Muscle of arm (tissue), 12 donors: Measurements from ENCODE around the gene SAMD14. TPM values are rescaled to one million over a fixed set of nuclear protein-coding genes. Genes with fewer than 3 reads are reported as not detected.

Experiments
- DNase-seq: peaks from one replicate; pipeline ENCODE4 v3.0.0-alpha.2; 2013
- polyA plus RNA-seq, 12 donors: library from polyadenylated mRNA; unstranded; fragments of 120-200 nt; gene quantifications; one replicate each; pipeline ENCODE4 v1.2.1, GENCODE V29; 2013; ENCODE audit not compliant: insufficient read length in 12 of 12

SAMD14 gene
- polyA plus RNA-seq, 12 donors: 2.9 to 15.6 (median 3.9) TPM; not detected in 1

DNA sequence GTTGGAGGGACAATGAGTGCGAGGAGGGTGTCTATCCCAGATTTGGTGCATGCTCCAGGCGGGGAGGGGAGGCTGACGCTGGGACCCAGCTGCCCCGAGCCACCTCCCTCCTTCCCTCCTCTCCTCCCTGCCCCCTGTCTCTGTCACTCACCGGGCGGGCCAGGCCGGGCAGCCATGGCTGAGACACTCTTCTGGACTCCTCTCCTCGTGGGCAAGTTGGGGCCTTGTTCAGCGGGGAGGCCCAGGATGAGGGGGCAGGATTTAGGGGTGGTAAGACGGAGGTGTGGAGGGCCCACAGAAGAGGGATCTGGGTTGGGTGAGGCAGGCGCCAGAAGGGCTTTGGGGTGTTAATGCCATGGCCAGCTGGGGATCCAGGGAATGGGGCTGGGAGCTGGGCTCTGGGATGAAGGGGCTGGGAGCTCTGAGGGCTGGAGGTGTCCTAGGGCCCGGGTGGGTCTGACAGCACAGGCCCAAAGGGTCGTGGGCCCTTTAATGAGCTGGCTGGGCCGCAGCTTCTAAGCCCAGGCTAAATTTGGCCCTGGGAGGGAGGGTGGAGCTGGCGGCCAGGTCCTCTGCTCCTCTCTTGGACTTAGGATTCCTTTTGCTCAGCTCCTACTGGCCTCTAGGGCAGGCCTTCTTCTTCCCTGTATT lies 36.0 kb upstream of the SAMD14 start, which contains the start of gene SGCA:
Gene SGCA (plus strand): TSS at position 139 of the 651 bp plus-strand sequence. CDS start 36 bp downstream, at position 175.
- DNase-seq: no peak

DNA sequence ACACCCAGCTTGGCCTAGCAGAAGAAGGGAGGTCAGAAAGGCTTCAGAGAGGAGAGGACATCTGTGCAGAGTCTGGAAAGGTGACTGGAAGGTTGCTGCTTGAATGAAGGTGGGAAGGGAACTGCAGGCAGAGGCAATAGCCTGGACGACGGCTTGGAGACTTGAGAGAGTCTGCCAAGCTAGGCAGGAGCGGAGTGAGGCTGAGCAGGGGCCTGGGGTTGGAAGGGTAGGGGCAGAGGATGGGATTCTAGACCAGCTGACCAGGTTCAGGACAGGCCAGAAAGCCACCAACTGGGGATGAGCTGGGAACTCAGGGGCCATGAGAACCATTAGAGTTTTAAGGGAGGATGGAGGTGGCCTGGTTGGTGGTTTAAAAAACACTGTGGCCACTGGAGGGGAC lies 35.5 kb upstream of the SAMD14 start:
- no peak for DNase-seq

DNA sequence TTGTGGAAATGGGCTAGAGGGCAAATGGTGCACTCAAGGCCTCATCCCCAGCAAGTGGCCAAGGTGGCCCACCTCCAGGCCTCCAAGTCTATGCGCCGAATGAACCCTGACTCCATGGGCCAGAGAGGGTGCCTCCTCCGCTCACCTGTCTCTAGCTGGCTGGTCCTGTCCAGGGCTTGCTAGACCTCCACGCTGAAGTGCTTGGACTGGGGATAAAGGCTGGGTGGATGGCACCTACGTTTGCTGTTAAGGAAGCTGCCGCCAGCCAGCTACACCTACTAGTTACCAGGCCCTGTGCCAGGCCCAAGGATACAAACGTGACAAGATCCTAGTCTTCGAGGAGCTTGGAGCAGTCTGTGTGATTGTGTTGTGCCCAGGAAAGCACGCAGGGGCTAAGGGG lies 35.1 kb upstream of the SAMD14 start:
- no peak for DNase-seq

DNA sequence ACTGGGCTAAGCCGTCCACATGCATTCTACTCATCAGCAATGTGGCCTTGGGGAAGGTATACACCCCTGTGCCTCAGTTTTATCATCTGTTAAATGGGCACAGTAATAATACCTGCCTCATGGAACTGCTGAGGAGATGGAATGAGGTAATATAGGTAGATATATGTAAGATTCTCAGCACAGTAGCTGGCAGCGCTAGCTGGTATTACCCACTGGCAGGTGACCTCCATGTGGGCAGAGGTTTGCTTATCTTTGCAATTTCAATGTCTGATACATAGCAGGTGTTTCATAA lies 34.7 kb upstream of the SAMD14 start:
- DNase-seq: no peak

DNA sequence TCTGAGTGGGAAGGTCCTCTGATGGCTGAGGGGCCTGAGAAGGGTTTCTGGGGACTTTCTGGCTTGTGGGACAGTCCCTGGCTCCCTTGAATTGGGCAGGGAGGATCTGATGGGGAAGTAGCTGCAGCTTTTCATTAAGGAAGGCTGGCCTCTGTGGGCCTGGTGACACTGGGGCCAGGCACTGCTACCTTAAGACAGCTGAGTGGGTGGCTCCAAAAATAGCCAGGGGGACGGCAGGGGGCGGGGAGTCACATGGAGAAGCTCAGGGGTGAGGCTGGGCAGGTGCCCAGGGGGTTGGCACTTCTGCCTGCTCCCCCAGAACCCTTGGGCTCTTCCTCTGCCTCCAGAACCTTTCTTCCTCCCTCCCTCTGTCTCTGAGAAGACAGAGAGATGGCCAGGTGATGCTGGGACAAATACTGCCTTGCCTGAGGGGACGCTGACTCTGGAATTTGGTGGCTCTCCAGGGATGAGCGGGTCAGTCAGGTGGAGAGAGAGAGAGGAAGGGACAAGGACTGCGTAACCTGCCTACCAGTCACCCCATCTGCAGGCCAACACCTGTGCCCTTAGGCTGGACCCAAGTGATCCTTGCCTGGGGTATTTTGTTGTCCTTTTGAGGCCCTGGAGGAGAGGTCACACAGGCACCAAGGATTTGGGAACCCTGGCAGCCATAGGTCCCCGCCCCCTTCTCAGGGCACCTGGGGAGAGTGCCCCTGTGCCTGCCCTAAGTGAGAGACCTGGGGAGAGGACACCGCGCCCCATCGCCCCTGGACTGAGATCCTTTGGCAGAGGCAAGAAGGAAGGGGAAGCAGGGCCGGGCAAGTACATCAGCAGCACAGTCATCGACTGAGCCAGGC lies 34.1 kb upstream of the SAMD14 start:
- no peak for DNase-seq

DNA sequence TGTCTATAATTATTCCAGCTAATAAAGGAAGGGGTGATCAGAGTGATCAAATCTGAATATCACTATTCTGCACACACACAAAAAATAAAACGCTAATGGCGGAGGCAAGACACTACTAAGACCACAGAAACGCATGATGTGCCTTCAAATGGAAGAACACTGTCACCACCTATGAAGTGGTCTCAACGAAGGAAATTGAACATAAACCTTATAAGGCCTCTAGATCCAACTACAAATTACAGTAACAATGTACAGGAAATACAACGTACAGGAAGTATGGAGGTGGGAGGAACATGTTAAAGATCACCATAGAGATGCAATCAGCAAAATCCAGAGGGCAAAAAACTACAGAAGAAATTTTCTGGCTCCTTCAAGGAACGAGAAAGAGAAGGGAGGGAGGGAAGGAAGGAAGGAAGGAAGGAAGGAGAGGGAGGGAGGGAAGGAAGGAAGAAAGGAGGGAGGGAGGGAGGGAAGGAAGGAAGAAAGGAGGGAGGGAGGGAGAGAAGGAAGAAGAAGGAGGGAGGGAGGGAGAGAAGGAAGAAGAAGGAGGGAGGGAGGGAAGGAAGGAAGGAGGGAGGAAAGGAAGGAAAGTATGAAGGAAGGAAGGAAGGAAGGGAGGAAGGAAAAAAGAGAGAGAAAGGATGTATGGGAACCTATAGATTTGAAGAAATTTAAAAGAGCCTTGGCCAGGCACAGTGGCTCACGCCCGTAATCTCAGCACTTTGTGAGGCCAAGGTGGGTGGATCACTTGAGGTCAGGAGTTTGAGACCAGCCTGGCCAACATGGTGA lies 32.7 kb upstream of the SAMD14 start:
- DNase-seq: no peak

DNA sequence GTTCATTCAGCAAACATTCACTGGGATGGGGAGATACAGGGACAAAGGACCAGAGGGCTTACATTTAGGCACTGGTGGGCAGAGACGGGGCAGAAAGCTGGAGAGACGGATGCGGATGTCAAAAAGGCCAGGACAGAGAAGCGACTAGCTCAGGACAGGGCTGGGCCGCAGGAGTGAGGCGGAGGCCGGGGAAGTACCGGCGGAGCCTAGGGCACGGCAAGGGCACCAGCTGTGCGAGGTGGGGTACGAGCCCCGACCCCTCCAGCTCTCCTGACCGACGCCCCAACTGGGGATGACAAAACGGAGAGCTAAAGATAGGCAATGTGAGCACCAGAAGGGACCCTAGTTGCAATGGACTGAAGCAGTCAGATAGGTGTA lies 31.9 kb upstream of the SAMD14 start:
- DNase-seq: no peak

DNA sequence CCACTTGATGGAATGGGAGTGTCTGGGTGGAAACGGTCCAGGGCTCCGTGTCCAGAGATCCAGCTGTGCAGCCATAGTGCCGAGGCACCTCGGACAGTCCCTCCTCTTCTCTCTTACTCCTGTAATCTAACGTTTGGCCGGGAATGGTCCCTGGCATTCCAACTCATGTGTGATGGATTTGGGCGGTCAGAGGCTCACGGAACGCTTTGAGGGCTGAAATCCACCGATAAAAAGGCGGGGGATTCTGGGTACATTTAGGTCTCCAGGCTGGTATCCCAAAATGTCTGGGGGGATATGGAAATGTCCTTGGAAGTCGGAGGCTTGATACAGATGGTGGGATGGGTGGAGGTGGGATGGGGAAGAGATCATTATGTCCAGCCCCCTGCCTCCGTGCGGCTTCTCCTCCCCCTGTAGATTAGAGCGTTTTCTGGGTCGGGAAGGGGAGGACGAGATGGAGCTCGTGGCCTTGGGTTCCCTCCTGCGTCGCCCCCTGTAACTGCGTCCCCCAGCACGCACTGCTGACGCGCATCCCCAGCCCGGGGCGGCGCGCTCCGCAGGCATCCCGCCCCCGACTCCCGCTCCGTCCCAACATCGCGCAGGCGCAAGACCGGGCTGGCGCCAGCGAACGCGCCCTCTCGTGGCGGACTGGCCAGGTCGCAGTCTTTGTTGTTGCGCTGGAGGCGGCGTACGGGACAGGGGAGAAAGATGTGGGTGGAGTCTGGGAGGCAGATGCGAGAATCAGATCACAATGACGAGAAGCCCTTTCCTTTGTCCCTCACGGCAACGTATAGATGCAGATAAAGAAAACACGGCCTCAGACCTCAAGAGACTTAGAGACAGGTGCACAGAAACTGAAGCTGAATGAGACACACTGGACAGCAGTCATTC lies 31.3 kb upstream of the SAMD14 start:
- peak; percentile 96 for DNase-seq

DNA sequence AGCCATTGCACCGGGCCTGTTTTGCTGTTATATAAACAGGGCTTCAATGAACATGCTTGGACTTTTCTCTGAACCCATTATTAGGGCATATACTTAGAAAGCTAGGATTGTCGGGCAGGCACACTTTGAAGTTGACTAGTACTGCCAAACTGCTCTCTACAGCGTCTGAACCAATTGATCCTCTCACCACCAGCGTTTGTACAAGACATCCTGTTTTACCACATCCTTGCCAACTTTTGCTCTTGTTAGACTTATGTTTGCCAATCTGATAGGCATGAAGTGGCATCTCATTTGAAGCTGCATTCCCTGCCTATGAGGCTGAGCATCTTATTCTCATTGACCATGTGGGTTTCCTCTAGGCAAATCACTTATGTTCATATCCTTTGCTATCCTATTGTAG lies 27.9 kb upstream of the SAMD14 start:
- no peak for DNase-seq

DNA sequence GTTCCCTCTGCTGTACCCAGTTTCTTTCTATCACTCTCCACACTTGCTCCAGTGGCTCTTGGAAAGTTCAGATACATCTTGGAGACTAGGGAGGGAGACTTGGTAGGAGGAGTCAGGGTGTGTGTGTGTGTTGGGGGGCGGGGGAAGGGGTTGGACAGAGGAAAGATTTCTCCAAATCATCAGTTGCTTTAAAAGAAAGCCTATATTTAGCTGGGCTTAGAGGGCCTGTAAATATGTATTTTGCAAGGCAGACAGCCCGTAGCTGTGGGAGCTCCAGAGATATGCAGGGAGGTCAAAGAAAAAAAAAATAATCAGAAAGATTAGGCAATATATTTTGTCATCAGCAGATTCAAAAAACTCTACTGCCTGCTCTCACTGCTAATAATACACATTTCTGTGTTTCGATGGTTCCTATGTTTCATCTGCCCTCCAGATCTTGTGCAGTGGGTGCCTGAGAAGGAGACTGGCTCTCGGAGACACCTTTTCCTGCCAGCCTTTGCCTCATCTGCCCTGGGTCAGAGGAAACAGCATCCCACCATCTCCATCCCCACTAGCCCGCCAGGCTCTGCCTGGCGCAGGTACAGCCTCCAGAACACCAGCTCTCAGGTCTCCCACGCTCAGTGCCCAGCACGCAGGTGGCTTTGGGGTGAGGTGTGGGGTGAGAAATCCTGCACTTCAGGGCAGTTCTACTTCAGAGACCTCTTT lies 25.3 kb upstream of the SAMD14 start:
- DNase-seq: no peak

DNA sequence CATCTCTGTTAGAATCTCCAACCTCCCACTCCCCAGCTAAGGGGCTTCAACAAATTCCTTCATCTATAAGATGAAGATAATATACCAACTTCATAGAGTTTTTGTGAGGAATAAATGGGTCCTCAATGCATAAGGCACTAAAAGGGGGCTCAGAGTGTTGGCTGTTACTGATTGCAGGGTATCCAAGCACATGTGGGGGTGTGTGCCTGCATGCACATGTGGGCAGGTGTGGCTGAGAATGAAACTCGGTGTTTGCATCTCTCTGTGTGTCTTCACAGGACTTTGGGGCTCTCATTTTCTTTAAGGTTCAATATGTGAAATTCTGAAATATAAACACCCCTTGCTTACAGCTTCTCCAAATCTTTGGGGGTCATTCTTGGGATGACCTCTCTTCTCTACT lies 24.6 kb upstream of the SAMD14 start:
- no peak for DNase-seq

DNA sequence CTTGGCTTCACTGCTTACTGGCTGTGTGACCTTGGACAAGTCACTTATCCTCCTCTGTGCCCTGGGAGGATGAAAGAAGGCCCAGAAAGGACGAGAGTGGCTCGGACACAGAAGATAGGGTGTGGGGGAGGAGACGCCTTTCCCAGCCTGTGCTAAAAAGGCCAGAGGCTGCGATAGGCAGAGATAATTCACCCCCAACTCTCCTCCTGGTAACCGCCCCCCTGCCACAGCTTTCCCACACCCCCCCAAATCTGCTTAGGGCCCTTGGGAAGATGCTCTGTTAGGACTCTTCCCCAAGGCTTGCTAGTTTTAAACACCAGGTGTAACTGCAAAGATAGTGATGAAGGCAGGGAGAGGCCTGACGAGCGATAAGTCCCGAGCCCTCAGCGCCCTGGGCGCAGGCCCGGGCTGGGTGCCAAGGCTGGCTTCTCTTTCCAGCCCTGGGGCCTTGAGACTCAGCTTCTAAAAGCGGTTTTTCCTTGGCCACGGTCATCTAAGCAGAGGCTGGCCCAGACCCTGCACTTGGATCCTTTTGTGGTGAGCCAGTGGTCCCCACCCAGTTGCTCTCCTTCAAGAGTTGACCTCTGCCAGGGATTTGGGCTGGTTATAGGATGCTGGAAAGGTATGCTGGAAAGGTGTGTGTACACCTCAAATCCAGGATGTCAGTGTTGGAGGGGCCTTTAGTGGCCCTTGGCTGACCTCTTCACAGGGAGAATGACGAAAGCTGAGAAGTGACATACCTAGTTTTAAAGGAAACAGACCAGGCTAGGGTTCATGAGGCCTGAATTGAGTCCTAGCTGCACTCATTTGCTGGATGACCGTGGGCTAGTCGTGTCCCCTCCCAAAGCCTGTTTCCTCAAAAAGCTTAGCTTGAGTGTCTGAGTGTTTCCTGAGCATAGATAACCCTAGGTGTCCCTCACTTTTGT lies 24.0 kb upstream of the SAMD14 start:
- DNase-seq: no peak

DNA sequence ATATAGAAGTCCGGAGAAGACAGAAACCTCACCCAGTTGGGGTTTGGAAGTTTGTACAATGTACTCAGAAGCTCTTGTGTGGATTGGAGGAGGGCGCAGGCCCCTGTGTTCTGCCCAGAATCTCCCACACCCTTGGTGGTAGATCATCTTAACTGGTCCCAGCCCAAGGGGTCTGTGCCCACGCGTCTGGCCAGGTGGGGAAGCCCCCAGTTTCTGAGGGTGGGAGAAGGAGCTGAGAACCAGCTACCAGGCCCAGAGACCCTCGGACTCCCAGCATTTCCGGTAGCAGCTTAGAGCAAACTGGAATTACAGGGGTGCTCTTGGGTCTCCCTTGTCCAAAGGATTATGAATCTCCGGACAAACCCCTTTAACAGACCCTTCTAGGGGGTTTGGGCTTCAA lies 22.8 kb upstream of the SAMD14 start:
- DNase-seq: no peak

DNA sequence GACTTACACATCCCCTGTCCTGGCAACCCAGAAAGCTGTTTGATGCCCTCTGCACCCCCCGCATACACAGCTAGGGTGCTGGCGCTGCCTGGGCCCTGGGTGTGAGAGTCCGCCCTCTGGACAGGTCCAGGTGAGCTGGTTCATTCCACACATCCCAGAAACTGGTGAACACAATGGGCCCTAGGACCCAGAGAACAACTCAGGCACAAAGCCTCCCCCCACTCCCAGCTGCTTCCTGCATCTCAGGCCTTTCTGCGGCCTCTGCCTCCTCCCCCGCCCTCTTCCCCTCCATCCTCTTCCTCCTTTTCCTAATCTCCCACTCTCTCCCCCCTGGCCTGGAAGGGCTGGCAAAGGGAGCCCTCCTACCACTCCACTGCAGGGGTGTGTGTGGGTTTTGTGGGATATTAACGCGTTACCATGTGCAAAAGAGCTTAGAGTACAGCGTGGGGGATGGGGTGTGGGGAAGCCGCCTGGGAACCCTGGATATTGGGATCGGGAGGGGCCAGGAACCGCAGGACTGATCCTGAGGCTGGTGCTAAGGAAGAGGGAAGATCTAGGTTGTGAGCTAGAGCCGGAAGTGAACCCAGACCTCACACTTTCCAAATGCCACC lies 22.1 kb upstream of the SAMD14 start:
- DNase-seq: peak; percentile 92

DNA sequence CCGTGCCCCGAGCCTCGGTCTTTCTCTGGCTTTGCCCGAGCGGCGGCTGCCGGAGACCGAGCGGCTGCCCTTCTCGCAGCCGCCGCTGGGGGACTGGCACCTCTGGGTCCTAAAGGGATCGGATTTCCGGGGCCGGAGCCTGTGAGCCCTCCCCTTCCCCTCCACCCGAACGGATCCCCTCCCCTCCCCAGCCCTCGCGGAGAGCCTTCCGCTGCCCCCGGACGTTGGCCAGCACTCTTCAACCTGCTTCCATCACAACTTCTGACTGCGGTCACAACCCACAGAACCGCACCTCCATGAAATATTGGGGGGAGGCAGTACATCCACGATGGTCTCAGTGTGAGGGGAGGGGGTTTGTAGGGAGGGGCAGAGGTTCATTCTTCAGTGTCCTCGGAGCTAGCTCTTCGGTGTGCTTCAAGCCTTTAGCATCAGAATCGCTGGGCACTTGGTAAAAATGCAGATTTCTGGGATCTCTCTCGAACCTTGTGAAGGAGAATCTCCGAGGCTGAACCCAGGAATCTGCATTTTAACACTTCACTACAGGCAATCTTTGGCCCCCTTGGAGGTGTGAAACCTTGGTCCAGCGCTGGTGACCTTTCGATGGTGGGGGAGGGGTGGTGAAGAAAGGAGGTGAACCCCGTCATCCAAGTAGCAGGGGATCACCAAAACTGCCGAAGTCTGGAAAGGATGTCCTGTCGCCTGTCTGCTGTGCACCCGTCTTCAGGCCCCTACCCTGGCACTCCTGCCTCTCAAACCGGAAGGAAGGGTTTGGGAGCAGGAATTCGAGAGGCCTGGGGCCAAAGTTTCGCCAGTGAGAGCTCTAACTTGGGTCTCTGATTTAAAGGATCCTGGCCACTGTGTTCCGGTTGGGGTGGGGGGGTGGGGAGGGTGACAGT lies 21.3 kb upstream of the SAMD14 start:
- peak; percentile 93 for DNase-seq

DNA sequence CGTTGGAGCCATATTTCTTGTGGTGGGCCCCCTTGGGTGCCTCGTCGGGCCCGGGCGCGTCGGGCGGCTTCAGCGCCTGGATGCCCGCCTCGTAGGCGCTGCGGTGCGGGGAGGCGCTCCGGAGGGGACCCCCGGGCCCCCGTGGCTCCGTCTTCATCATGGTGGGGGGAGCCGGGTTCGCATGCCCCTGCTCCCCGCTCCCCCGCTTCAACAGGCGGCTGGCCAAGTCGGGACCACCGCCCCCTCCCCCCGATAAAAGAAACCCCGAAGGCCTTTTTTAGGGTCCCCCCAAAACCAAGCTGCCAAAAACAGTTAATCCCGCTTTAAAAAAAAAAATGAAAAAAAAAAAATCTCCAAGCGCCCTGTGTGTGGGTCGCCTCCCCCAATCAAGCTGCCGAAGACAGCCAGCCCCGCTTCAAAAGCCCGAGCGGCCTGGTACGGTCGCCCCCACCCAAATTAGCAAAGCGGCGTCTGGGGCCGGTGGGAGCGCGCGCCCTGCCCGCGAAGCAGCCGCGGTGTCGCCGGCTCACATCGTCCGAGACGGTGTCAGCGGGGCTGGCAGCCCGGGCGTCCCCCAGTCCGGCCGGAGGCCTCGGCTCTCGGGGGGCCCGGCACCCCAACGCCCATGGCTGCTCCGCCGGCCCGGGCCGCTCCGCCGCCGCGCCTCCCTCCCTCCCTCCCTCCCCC lies 20.5 kb upstream of the SAMD14 start, which contains the start of gene PPP1R9B:
Gene PPP1R9B (minus strand): TSS at position 324 of the 687 bp plus-strand sequence. CDS start 164 bp downstream, at position 160.
- DNase-seq: no peak
